ENCODE results near the gene CACNB1. TPM values are rescaled to one million over a fixed set of nuclear protein-coding genes. Genes with fewer than 3 reads are reported as not detected.
A peak's percentile ranks its signal among the peaks of the same experiment; 100 is the strongest.

The CACNB1 gene
- total and polyA plus RNA-seq, 2 of the 4 experiments (the other 2 are of a cell fraction) = 2.5 to 8.6 TPM

GRCh38 chr17:39125143-39125875 lies 72.2 kb downstream of the CACNB1 start:
- CTCF ChIA-PET = no interaction called here
- Histone ChIP-seq H3K9ac (ENCODE audit: low read depth, low read length) (no peak overlapping the region), H3K4me3 (ENCODE audit: insufficient read depth, low read depth, low read length) (no peak overlapping the region), H4K8ac (ENCODE audit: low read depth in 2 of 2, low read length in 2 of 2) (no peak overlapping the region), H2BK20ac (ENCODE audit: low read depth, low read length) (no peak overlapping the region), H3K4me2 (ENCODE audit: low read depth, low read length) (no peak overlapping the region), H3K27me3 (ENCODE audit: control insufficient read depth, insufficient read depth, low read length) (peaks cover 2% of the 10 kb centered on the region; the same call in 1 of the 2 replicates), H2AFZ (replicated peaks; ENCODE audit: low read length, poor library complexity) (no peak overlapping the region), H2AK9ac (replicated peaks; ENCODE audit: low read depth, low read length, poor library complexity) (no peak overlapping the region), H3K9me1 (ENCODE audit: insufficient read depth, low read length) (0 out of 2 replicates have a peak, but pooled peaks cover 3% of the 10 kb centered on the region), H3K79me1 (ENCODE audit: low read depth in 1 of 2, low read length in 2 of 2) (no peaks in the 10 kb centered on the region), H3K36me3 (ENCODE audit: control insufficient read depth, insufficient read depth, low read length) (no peaks in the 10 kb centered on the region), H4K91ac (ENCODE audit: insufficient read depth, low read depth, low read length) (no peak overlapping the region), H2BK5ac (ENCODE audit: low read depth, low read length, poor library complexity, severe bottlenecking) (no peak overlapping the region), H3K56ac (ENCODE audit: extremely low read depth, insufficient read depth, low read length) (no peak overlapping the region), H3K14ac (replicated peaks; ENCODE audit: low read depth, low read length) (no peak overlapping the region), H3K4me1 (ENCODE audit: control insufficient read depth, insufficient read depth, low read length) (no peaks in the 10 kb centered on the region), H3K23ac (ENCODE audit: low read depth, low read length) (no peak overlapping the region), H2AK5ac (ENCODE audit: low read depth, low read length) (no peak overlapping the region), H3K18ac (ENCODE audit: low read depth, low read length) (no peak overlapping the region), H3K9me3 (ENCODE audit: control insufficient read depth, insufficient read depth, low read length) (no peaks in the 10 kb centered on the region), H2BK120ac (ENCODE audit: low read depth, low read length) (no peak overlapping the region), H3K27ac (ENCODE audit: insufficient read depth, low read length) (no peak overlapping the region), H3K4ac (ENCODE audit: low read depth, low read length) (no peak overlapping the region), H4K5ac (ENCODE audit: low read depth, low read length) (no peak overlapping the region), H4K20me1 (ENCODE audit: insufficient read depth, low read length) (no peaks in the 10 kb centered on the region), H2BK15ac (ENCODE audit: low read depth, low read length) (no peak overlapping the region)
- no CpG with 5 or more reads among the region's 2 CpGs for WGBS, 2 experiments (ENCODE audit: extremely low coverage in 2 of 2, insufficient read length in 1 of 2)
- DNase-seq (no peak), ATAC-seq (ENCODE audit: low read depth) (no peak)
- BruUV-seq (replicated peaks) = no TSS peak
- intact Hi-C loops (cut with micrococcal nuclease) = no loop called here
- POLR2A ChIA-PET (ENCODE audit: unreplicated experiment) = no interaction called here
- dilution Hi-C loops (cut with HindIII; ENCODE audit: low sequenced_read_pairs, unreplicated experiment) = no loop called here
- in situ Hi-C loops (cut with MboI; ENCODE audit: low sequenced_read_pairs) = no loop called here
- TF ChIP-seq CEBPB (IDR thresholded peaks at IDR 0.05; ENCODE audit: low read depth, low read length) (no peak), MAFK (IDR thresholded peaks at IDR 0.05; ENCODE audit: low read depth, low read length) (peak; percentile 93)

All from IMR-90 (cell line).